Testis (tissue), 2 donors: ENCODE data around the gene NPL.

ENCODE experiments used
- CTCF ChIP-seq, 3 experiments: fragments of 450-650 bp in 2 of 3; fragments of 200-600 bp in 1 of 3; sonication (generic) in 1 of 3; IDR thresholded peaks; one replicate each; pipeline ENCODE4 v1.5.1; 2016 to 2019; ENCODE audit warnings: antibody characterized with exemption in 3 of 3, mild to moderate bottlenecking in 2 of 3, moderate library complexity in 1 of 3
- POLR2A ChIP-seq: fragments of 450-650 bp; IDR thresholded peaks from one replicate; pipeline ENCODE4 v1.6.1; 2017; ENCODE audit warnings: antibody characterized with exemption, mild to moderate bottlenecking, moderate library complexity

GRCh38 chr1:182816863-182817262 is 27.3 kb downstream of the NPL start:
- TF ChIP-seq CTCF (IDR thresholded peaks at IDR 0.05) (no peak), POLR2A (no peak)
